HG02938 (cell line): ENCODE data around the gene PTCRA.

Experiments used
- ATAC-seq: cut with Tn5 transposase; IDR thresholded peaks from one replicate; pipeline ENCODE4 v1.9.1; 2021; ENCODE audit warnings: mild to moderate bottlenecking, moderate library complexity; ENCODE audit not compliant: unreplicated experiment

Gene PTCRA

GRCh38 chr6:42970871-42971612 is 55.2 kb downstream of the PTCRA start:
- no peak for ATAC-seq

- ATAC-seq = no peak
These were observed 56.0 kb downstream of the PTCRA start for GRCh38 chr6:42971746-42972327.

GRCh38 chr6:42973926-42974325 is 58.1 kb downstream of the PTCRA start:
- no peak for ATAC-seq

GRCh38 chr6:42974919-42975505 is 59.2 kb downstream of the PTCRA start:
- ATAC-seq = no peak
